WTC11 (cell line): ENCODE data around the gene CDSN. TPM values are rescaled to one million over a fixed set of nuclear protein-coding genes. Genes with fewer than 3 reads are reported as not detected.

ENCODE experiments used
- ATAC-seq: fragments of 200-7000 bp; cut with Tn5 transposase; 2 replicates; pipeline ENCODE4 v1.10.0; 2021; ENCODE audit warnings: mild to moderate bottlenecking, moderate library complexity
- CTCF ChIA-PET: fragments of 300-600 bp; sonication (Branson Sonifier 250); formaldehyde crosslinking; loops from one replicate; lab custom pipeline; 2021; ENCODE audit warnings: antibody characterized with exemption; lab: Charles Lee
- POLR2A ChIA-PET: fragments of 350-600 bp; sonication (Branson Sonifier 250); formaldehyde crosslinking; loops from one replicate; lab custom pipeline; 2021; ENCODE audit warnings: antibody characterized with exemption; lab: Charles Lee
- DNase-seq: peaks from one replicate; pipeline ENCODE4 v3.0.0; 2021; ENCODE audit warnings: low spot score
- H3K27ac Mint-ChIP-seq: 2 replicates; pipeline ENCODE4 v1.8.0; 2021; ENCODE audit warnings: mixed read lengths
- H3K27me3 Mint-ChIP-seq: 2 replicates; pipeline ENCODE4 v1.8.0; 2021; ENCODE audit warnings: low read depth, mild to moderate bottlenecking, moderate library complexity, mixed read lengths
- H3K36me3 Mint-ChIP-seq: 2 replicates; pipeline ENCODE4 v1.8.0; 2021; ENCODE audit warnings: mixed read lengths
- H3K4me1 Mint-ChIP-seq: 2 replicates; pipeline ENCODE4 v1.8.0; 2022; ENCODE audit warnings: mixed read lengths
- H3K4me3 Mint-ChIP-seq: 2 replicates; pipeline ENCODE4 v1.8.0; 2021; ENCODE audit warnings: mild to moderate bottlenecking, moderate library complexity, mixed read lengths
- H3K9me3 Mint-ChIP-seq: 2 replicates; pipeline ENCODE4 v1.8.0; 2021; ENCODE audit warnings: mixed read lengths
- AFF4 ChIP-seq: sonication (generic); formaldehyde crosslinking; IDR thresholded peaks from 2 replicates; pipeline ENCODE4 v1.8.1; 2023; ENCODE audit warnings: mild to moderate bottlenecking, missing genetic modification reagents, borderline replicate concordance
- CREB1 ChIP-seq: sonication (generic); formaldehyde crosslinking; IDR thresholded peaks from 2 replicates; pipeline ENCODE4 v1.8.0; 2023; ENCODE audit warnings: mild to moderate bottlenecking, missing genetic modification reagents
- CTCF ChIP-seq: fragments of 200-600 bp; IDR thresholded peaks from 2 replicates; pipeline ENCODE4 v1.8.0; 2022; ENCODE audit warnings: antibody characterized with exemption
- FOXP4 ChIP-seq: sonication (generic); formaldehyde crosslinking; IDR thresholded peaks from 2 replicates; pipeline ENCODE4 v1.8.0; 2022; ENCODE audit warnings: mild to moderate bottlenecking, missing genetic modification reagents
- PRDM15 ChIP-seq: sonication (generic); formaldehyde crosslinking; IDR thresholded peaks from 2 replicates; pipeline ENCODE4 v1.8.0; 2022; ENCODE audit warnings: missing genetic modification reagents
- ZNF232 ChIP-seq: sonication (generic); formaldehyde crosslinking; IDR thresholded peaks from 2 replicates; pipeline ENCODE4 v1.8.0; 2022; ENCODE audit warnings: mild to moderate bottlenecking, missing genetic modification reagents
- ZNF263 ChIP-seq: sonication (generic); formaldehyde crosslinking; IDR thresholded peaks from 2 replicates; pipeline ENCODE4 v1.8.1; 2022; ENCODE audit warnings: low read depth, mild to moderate bottlenecking, moderate library complexity, missing genetic modification reagents
- ZNF416 ChIP-seq: fragments of 250-450 bp; sonication (Bioruptor Pico); IDR thresholded peaks from 2 replicates; pipeline ENCODE4 v1.9.0; 2021; ENCODE audit warnings: mild to moderate bottlenecking, inconsistent platforms
- ZNF425 ChIP-seq: fragments of 250-450 bp; sonication (Bioruptor Pico); conservative IDR thresholded peaks from 2 replicates; pipeline ENCODE4 v1.9.0; 2021; ENCODE audit warnings: mild to moderate bottlenecking
- total RNA-seq: library from RNA; stranded (reverse); gene quantifications from 3 replicates; pipeline ENCODE4 v1.2.3, GENCODE V29; 2021

Gene CDSN
- total RNA-seq, 1 experiment from 2014 or later: not detected

- no peak for TF ChIP-seq AFF4 (CRISPR knock-in tag)
- TF ChIP-seq, all 79 proteins: peak for 0
These were observed 6.2 kb downstream of the CDSN start (continued) for GRCh38 chr6:31113861-31114540.

- CTCF ChIA-PET: interaction anchor here (0.9 to 11.0 kb wide), 3 partner anchors 10 to 26 kb away, joined by 3 to 90 read pairs (median 33); no protein-coding TSS in a partner anchor
- no peak for DNase-seq
- Mint-ChIP-seq H3K27ac (no peak within 1 kb of the TSS), H3K4me3 (no peak within 1 kb of the TSS), H3K4me1 (peaks cover 39% of the 10 kb centered on the region), H3K9me3 (no peaks in the 10 kb centered on the region), H3K27me3 (peaks cover 32% of the 10 kb centered on the region), H3K36me3 (no peaks in the 10 kb centered on the region)
- no peak for ATAC-seq
- TF ChIP-seq ZNF232 (no peak), CREB1 (CRISPR knock-in tag) (no peak)
- POLR2A ChIA-PET: no interaction called here
These were observed 7.8 kb downstream of the CDSN start, which contains the start of gene C6orf15 for GRCh38 chr6:31112478-31112877. TSS of gene C6orf15 (minus strand) at chr6:31112575. CDS start at chr6:31112555, 20 bp downstream.

GRCh38 chr6:31111712-31112111 lies 8.5 kb downstream of the CDSN start:
- Mint-ChIP-seq H3K27ac (no peak overlapping the region), H3K27me3 (peaks cover 32% of the 10 kb centered on the region), H3K36me3 (no peaks in the 10 kb centered on the region), H3K9me3 (no peaks in the 10 kb centered on the region), H3K4me1 (peaks cover 39% of the 10 kb centered on the region), H3K4me3 (no peak overlapping the region)
- DNase-seq (no peak), ATAC-seq (no peak)
- TF ChIP-seq PRDM15 (CRISPR knock-in tag): no peak
- no peak for TF ChIP-seq ZNF425
- TF ChIP-seq ZNF263 (CRISPR knock-in tag): no peak
- TF ChIP-seq CTCF: no peak
- no peak for TF ChIP-seq FOXP4 (CRISPR knock-in tag)
- TF ChIP-seq ZNF416 (CRISPR knock-in tag): no peak
- ChIA-PET CTCF (interaction anchor here (1.2 to 11.0 kb wide), 9 partner anchors 9 to 570 kb away, joined by 3 to 90 read pairs (median 7); partner anchors contain the start of gene TCF19), POLR2A (no interaction called here)
